RKO (cell line): ENCODE data around the gene ALDH1L2.

Experiments used
- DNase-seq: peaks from one replicate; pipeline ENCODE4 v3.0.0-alpha.2; 2016; ENCODE audit warnings: low spot score

Gene ALDH1L2

GRCh38 chr12:105032703-105033357 lies 51.4 kb downstream of the ALDH1L2 start:
- no peak for DNase-seq

- no peak for DNase-seq
These were observed 53.1 kb downstream of the ALDH1L2 start for GRCh38 chr12:105030820-105031807.

GRCh38 chr12:105026411-105026810 lies 57.8 kb downstream of the ALDH1L2 start:
- no peak for DNase-seq

GRCh38 chr12:105025890-105026289 lies 58.4 kb downstream of the ALDH1L2 start:
- no peak for DNase-seq

- no peak for DNase-seq
These were observed 59.3 kb downstream of the ALDH1L2 start for GRCh38 chr12:105024928-105025327.

GRCh38 chr12:105020241-105020962 lies 63.9 kb downstream of the ALDH1L2 start:
- DNase-seq = no peak

- DNase-seq = no peak
These were observed 65.5 kb downstream of the ALDH1L2 start for GRCh38 chr12:105018776-105019175.

- peak; percentile 45 for DNase-seq
These were observed 66.2 kb downstream of the ALDH1L2 start for GRCh38 chr12:105018012-105018411.

GRCh38 chr12:105015543-105015942 lies 68.7 kb downstream of the ALDH1L2 start:
- DNase-seq = no peak

GRCh38 chr12:105014603-105015002 lies 69.7 kb downstream of the ALDH1L2 start:
- DNase-seq = no peak

GRCh38 chr12:105013892-105014291 lies 70.4 kb downstream of the ALDH1L2 start:
- peak; percentile 34 for DNase-seq

- DNase-seq = no peak
These were observed 82.8 kb downstream of the ALDH1L2 start for GRCh38 chr12:105001476-105001875.

GRCh38 chr12:104999347-104999685 lies 84.9 kb downstream of the ALDH1L2 start:
- DNase-seq = no peak

- no peak for DNase-seq
These were observed 85.6 kb downstream of the ALDH1L2 start for GRCh38 chr12:104998423-104999346.

- no peak for DNase-seq
These were observed 86.7 kb downstream of the ALDH1L2 start for GRCh38 chr12:104997541-104997940.

- no peak for DNase-seq
These were observed 89.9 kb downstream of the ALDH1L2 start for GRCh38 chr12:104994336-104994735.

GRCh38 chr12:104991565-104992128 lies 92.6 kb downstream of the ALDH1L2 start:
- DNase-seq = no peak

GRCh38 chr12:104990950-104991349 lies 93.3 kb downstream of the ALDH1L2 start:
- no peak for DNase-seq

GRCh38 chr12:104986022-104986941 lies 98.0 kb downstream of the ALDH1L2 start, which contains the start of gene NOPCHAP1:
Gene NOPCHAP1, plus strand, starts transcription at chr12:104986316. Its CDS starts 37 bp downstream, at chr12:104986353.
- peak; percentile 90 for DNase-seq

GRCh38 chr12:104985206-104985605 lies 99.1 kb downstream of the ALDH1L2 start:
- DNase-seq = peak; percentile 26
